ENCODE measurements around the gene ROBO2.

The ROBO2 gene

GRCh38 chr3:77682162-77682561 is 642.3 kb downstream of the ROBO2 start:
- DNase-seq (ENCODE audit: low read depth) = no peak

- no peak for DNase-seq (ENCODE audit: low read depth)
Measured at GRCh38 chr3:77684115-77684514, 644.2 kb downstream of the ROBO2 start.

- DNase-seq (ENCODE audit: low read depth) = no peak
Measured at GRCh38 chr3:77685713-77686112, 645.8 kb downstream of the ROBO2 start.

GRCh38 chr3:77686560-77686959 is 646.7 kb downstream of the ROBO2 start:
- DNase-seq (ENCODE audit: low read depth) = no peak

- DNase-seq (ENCODE audit: low read depth) = no peak
Measured at GRCh38 chr3:77687545-77687944, 647.6 kb downstream of the ROBO2 start.

- DNase-seq (ENCODE audit: low read depth) = no peak
Measured at GRCh38 chr3:77690284-77690845, 650.5 kb downstream of the ROBO2 start.

- DNase-seq (ENCODE audit: low read depth) = no peak
Measured at GRCh38 chr3:77693147-77693546, 653.2 kb downstream of the ROBO2 start.

GRCh38 chr3:77699125-77699691 is 659.3 kb downstream of the ROBO2 start:
- no peak for DNase-seq (ENCODE audit: low read depth)

Data from fibroblast of gingiva (primary cell).